Limb (tissue), 2 donors: ENCODE results near the gene PTMS.

Experiments
- DNase-seq, 2 donors: peaks; one replicate each; pipeline ENCODE4 v3.0.0-alpha.2; 2016; ENCODE audit errors: extremely low spot score in 2 of 2

PTMS gene

GRCh38 chr12:6771509-6772330 is 5.6 kb downstream of the PTMS start:
- DNase-seq, result no peak

- DNase-seq, result no peak
Measured at GRCh38 chr12:6772331-6772695, 6.2 kb downstream of the PTMS start, which contains the start of gene LAG3. TSS of gene LAG3 (plus strand) at chr12:6772520. CDS start at chr12:6772853, 333 bp downstream.

- no peak for DNase-seq
Measured at GRCh38 chr12:6772726-6773589, 6.8 kb downstream of the PTMS start.

GRCh38 chr12:6773590-6774351 is 7.6 kb downstream of the PTMS start:
- DNase-seq, result peak in 1 of 2 donors; percentile 42

- no peak for DNase-seq
Measured at GRCh38 chr12:6774499-6775062, 8.4 kb downstream of the PTMS start.

- DNase-seq, result no peak
Measured at GRCh38 chr12:6775185-6776174, 9.3 kb downstream of the PTMS start.

- DNase-seq, result no peak
Measured at GRCh38 chr12:6777386-6777785, 11.2 kb downstream of the PTMS start.

GRCh38 chr12:6778217-6778573 is 12.0 kb downstream of the PTMS start:
- DNase-seq, result peak in 1 of 2 donors; percentile 52

GRCh38 chr12:6778574-6779550 is 12.7 kb downstream of the PTMS start:
- DNase-seq, result peak; percentile 94 to 96

- no peak for DNase-seq
Measured at GRCh38 chr12:6779708-6780432, 13.7 kb downstream of the PTMS start.

- no peak for DNase-seq
Measured at GRCh38 chr12:6780573-6780972, 14.4 kb downstream of the PTMS start.

GRCh38 chr12:6782119-6782518 is 16.0 kb downstream of the PTMS start:
- DNase-seq, result no peak

- no peak for DNase-seq
Measured at GRCh38 chr12:6782850-6783566, 16.8 kb downstream of the PTMS start.

GRCh38 chr12:6783828-6784227 is 17.7 kb downstream of the PTMS start:
- no peak for DNase-seq

- DNase-seq, result no peak
Measured at GRCh38 chr12:6784296-6784695, 18.1 kb downstream of the PTMS start.

- DNase-seq, result no peak
Measured at GRCh38 chr12:6784761-6785160, 18.6 kb downstream of the PTMS start.

- no peak for DNase-seq
Measured at GRCh38 chr12:6786416-6787094, 20.4 kb downstream of the PTMS start.
